Fibroblast of peridontal ligament (primary cell): ENCODE data around the gene PTGFRN.

Source experiments
- DNase-seq: peaks from one replicate; pipeline ENCODE4 v3.0.0-alpha.2; 2010; ENCODE audit errors: extremely low read depth

The PTGFRN gene

GRCh38 chr1:117000142-117000541 is 90.4 kb downstream of the PTGFRN start:
- no peak for DNase-seq

GRCh38 chr1:117001254-117001927 is 91.7 kb downstream of the PTGFRN start, which contains the start of gene CD101:
Gene CD101, plus strand, starts transcription at chr1:117001760. Its CDS starts 58 bp downstream, at chr1:117001818.
- DNase-seq = no peak

GRCh38 chr1:117003223-117003875 is 93.6 kb downstream of the PTGFRN start:
- no peak for DNase-seq

GRCh38 chr1:117007719-117008013 is 98.0 kb downstream of the PTGFRN start:
- no peak for DNase-seq

- DNase-seq = no peak
Observed at GRCh38 chr1:117008656-117009055, 98.9 kb downstream of the PTGFRN start.

GRCh38 chr1:117009132-117009531 is 99.4 kb downstream of the PTGFRN start:
- no peak for DNase-seq

GRCh38 chr1:117010310-117010969 is 100.7 kb downstream of the PTGFRN start:
- DNase-seq = no peak

- DNase-seq = no peak
Observed at GRCh38 chr1:117011334-117011733, 101.6 kb downstream of the PTGFRN start.

- DNase-seq = no peak
Observed at GRCh38 chr1:117013309-117013858, 103.7 kb downstream of the PTGFRN start.

- no peak for DNase-seq
Observed at GRCh38 chr1:117014209-117014608, 104.5 kb downstream of the PTGFRN start.

- DNase-seq = no peak
Observed at GRCh38 chr1:117015724-117016123, 106.0 kb downstream of the PTGFRN start.

GRCh38 chr1:117017062-117017461 is 107.3 kb downstream of the PTGFRN start:
- no peak for DNase-seq

GRCh38 chr1:117017648-117018047 is 107.9 kb downstream of the PTGFRN start:
- DNase-seq = no peak

- DNase-seq = no peak
Observed at GRCh38 chr1:117020526-117021156, 110.9 kb downstream of the PTGFRN start.

- DNase-seq = no peak
Observed at GRCh38 chr1:117022114-117022513, 112.4 kb downstream of the PTGFRN start.

GRCh38 chr1:117025568-117025967 is 115.9 kb downstream of the PTGFRN start:
- no peak for DNase-seq

- DNase-seq = no peak
Observed at GRCh38 chr1:117026361-117026760, 116.6 kb downstream of the PTGFRN start.

GRCh38 chr1:117029685-117030084 is 120.0 kb downstream of the PTGFRN start:
- DNase-seq = no peak

GRCh38 chr1:117030271-117030877 is 120.7 kb downstream of the PTGFRN start:
- no peak for DNase-seq

GRCh38 chr1:117032266-117032665 is 122.5 kb downstream of the PTGFRN start:
- DNase-seq = no peak

- DNase-seq = no peak
Observed at GRCh38 chr1:117032681-117033539, 123.2 kb downstream of the PTGFRN start.
